Measurements from ENCODE around the gene BCAS3.

The BCAS3 gene

DNA sequence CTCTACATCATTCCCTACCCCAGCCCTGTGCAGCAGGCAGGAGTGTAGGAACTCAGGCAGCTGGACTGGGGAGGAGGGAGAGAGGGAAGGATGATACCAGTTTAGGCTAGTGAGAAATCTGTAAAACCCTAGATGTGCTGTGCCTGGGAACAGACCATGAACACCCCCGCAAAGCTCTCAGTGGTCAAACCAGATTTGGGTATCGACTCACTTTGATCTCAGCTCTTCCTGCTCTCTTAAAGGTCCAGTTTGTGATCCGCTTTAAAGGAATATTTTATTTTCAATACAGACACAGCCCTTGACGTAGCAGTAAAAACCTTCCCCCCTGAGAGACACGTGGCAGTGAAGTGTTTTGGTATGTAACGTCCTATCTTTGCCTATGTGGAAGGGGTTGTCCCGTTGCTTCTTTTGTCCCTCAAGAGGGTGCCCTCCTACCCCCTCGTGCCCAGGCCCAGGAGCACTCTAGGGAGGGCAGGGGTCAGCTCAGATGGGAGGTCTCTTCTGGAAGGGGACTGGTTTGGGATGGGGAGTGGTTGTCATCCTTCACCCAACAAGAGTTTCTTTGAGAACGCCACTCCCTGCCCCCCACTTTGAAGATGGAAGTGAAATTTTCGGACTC is 702.7 kb downstream of the BCAS3 start:
- POLR2A ChIA-PET, result no interaction called here
- CTCF ChIA-PET, result interaction anchor here (0.9 kb wide), 1 partner anchor 11 kb away, joined by 3 read pairs; no protein-coding TSS in a partner anchor
- TF ChIP-seq, protein P1, sequence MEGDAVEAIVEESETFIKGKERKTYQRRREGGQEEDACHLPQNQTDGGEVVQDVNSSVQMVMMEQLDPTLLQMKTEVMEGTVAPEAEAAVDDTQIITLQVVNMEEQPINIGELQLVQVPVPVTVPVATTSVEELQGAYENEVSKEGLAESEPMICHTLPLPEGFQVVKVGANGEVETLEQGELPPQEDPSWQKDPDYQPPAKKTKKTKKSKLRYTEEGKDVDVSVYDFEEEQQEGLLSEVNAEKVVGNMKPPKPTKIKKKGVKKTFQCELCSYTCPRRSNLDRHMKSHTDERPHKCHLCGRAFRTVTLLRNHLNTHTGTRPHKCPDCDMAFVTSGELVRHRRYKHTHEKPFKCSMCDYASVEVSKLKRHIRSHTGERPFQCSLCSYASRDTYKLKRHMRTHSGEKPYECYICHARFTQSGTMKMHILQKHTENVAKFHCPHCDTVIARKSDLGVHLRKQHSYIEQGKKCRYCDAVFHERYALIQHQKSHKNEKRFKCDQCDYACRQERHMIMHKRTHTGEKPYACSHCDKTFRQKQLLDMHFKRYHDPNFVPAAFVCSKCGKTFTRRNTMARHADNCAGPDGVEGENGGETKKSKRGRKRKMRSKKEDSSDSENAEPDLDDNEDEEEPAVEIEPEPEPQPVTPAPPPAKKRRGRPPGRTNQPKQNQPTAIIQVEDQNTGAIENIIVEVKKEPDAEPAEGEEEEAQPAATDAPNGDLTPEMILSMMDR (IDR thresholded peaks at IDR 0.05; ENCODE audit: control extremely low read depth, extremely low read depth, low read depth, missing control alignments), result no peak
- no peak for DNase-seq (ENCODE audit: extremely low spot score)

- TF ChIP-seq, protein P1 (IDR thresholded peaks at IDR 0.05; ENCODE audit: control extremely low read depth, extremely low read depth, low read depth, missing control alignments), result no peak
- CTCF ChIA-PET, result interaction anchor here (1.2 kb wide), 1 partner anchor 11 kb away, joined by 4 read pairs; no protein-coding TSS in a partner anchor
- DNase-seq (ENCODE audit: extremely low spot score), result no peak
- POLR2A ChIA-PET, result interaction anchor here (0.6 kb wide), 1 partner anchor 1515 kb away, joined by 6 read pairs; no protein-coding TSS in a partner anchor
These were observed 703.3 kb downstream of the BCAS3 start for GRCh38 chr17:61380836-61381525.

DNA sequence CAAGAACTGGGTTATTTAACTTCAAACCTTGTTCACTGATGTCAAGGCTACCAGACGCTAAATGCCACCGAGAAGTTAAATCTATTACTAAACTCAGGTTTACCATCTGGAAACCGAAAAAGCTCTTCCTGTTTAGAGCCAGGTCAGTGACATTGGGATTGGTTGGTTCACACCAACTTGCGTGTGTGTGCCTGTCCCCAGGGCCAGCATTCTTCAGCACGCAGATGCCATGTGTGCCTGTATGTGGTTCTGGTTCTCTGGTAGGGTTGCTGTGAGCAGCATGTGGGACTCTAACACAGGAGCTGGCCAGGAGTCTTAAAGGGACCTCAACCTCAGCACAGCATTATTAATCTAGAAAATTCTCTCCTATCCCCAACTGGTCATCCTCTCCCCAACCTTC is 703.9 kb downstream of the BCAS3 start:
- no peak for DNase-seq (ENCODE audit: extremely low spot score)
- POLR2A ChIA-PET, result interaction anchor here (0.6 kb wide), 1 partner anchor 1514 kb away, joined by 6 read pairs; no protein-coding TSS in a partner anchor
- TF ChIP-seq, protein P1 (IDR thresholded peaks at IDR 0.05; ENCODE audit: control extremely low read depth, extremely low read depth, low read depth, missing control alignments), result no peak
- CTCF ChIA-PET, result interaction anchor here (1.2 kb wide), 1 partner anchor 10 kb away, joined by 4 read pairs; no protein-coding TSS in a partner anchor

DNA sequence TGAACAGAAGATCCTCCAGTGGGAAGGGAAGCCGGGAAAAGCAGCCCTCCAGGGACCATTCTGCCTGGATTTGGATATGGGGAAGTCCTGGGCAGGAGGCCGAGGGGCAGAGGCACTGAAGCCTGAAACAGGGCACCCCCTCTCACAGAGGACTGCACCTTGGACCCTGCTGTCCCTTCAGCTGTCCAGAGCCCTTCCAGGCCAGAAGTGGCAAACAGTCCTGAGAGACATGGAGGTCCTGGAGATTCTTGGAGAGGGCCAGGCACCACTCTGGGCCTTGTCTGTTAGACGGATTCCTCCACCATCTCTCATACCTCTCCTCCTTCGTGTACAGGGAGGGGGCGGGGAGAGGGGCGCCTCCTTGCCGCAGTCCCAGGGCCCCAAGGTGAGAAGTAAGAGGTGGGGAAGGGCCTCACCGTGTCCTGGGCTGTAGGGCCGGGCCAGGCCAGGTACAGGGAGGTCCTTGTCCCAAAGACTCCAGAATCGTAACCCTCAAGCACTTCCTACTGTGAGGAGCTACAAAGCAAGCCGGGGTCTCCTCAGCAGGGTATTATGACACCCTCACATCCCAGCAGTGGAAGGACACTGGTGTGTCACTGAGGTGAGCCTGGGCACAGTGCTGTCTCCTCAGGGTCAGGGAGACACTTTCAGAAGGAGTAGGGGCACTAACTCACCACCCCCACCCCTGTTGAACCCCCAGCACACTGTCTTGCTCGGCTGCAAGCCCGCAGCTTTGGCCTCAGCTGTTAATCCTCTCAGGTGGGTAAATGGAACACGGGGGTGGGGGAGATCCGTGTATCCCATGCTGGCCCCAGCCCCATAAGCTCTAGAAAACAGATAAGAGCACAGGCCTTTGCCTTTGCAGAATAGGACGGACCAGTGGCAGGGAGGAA is 705.4 kb downstream of the BCAS3 start:
- DNase-seq (ENCODE audit: extremely low spot score), result no peak
- TF ChIP-seq, protein P1 (IDR thresholded peaks at IDR 0.05; ENCODE audit: control extremely low read depth, extremely low read depth, low read depth, missing control alignments), result no peak
- ChIA-PET CTCF (interaction anchor here (0.5 kb wide), 1 partner anchor 414 kb away, joined by 3 read pairs; no protein-coding TSS in a partner anchor), POLR2A (no interaction called here)

DNA sequence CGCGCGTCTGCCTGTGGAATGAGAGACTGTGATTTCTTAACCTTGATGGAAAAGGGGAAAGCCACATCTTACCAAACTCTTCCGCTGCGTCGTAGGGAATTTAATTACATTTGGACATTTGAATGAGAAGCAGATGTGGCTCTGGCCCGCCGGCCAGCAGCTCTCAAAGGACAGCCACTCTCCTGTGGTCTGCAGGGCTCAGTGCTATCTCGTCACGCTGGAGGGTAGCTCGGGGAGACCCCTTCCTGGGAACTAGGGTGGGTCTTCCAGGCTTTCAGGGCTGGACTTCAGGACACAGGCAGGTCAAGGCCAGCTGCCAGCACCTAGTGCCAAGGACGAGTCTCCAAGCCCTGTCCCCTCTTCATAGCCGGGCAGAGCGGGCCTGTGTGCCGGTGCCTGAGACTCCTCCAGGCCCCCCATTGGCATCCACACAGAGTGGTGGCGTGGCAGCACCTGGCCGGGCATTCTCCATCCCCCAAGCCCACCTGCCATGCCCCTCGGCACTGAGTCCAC is 706.1 kb downstream of the BCAS3 start:
- TF ChIP-seq, protein P1 (IDR thresholded peaks at IDR 0.05; ENCODE audit: control extremely low read depth, extremely low read depth, low read depth, missing control alignments), result no peak
- CTCF ChIA-PET, result interaction anchor here (0.5 kb wide), 1 partner anchor 415 kb away, joined by 3 read pairs; no protein-coding TSS in a partner anchor
- no peak for DNase-seq (ENCODE audit: extremely low spot score)
- POLR2A ChIA-PET, result no interaction called here

GRCh38 chr17:61384354-61384691 is 706.7 kb downstream of the BCAS3 start:
- POLR2A ChIA-PET, result no interaction called here
- CTCF ChIA-PET, result interaction anchor here (1.1 kb wide), 1 partner anchor 25 kb away, joined by 3 read pairs; no protein-coding TSS in a partner anchor
- DNase-seq (ENCODE audit: extremely low spot score), result no peak
- TF ChIP-seq, protein P1 (IDR thresholded peaks at IDR 0.05; ENCODE audit: control extremely low read depth, extremely low read depth, low read depth, missing control alignments), result no peak
